ENCODE data around the gene CASP8.

The CASP8 gene

DNA sequence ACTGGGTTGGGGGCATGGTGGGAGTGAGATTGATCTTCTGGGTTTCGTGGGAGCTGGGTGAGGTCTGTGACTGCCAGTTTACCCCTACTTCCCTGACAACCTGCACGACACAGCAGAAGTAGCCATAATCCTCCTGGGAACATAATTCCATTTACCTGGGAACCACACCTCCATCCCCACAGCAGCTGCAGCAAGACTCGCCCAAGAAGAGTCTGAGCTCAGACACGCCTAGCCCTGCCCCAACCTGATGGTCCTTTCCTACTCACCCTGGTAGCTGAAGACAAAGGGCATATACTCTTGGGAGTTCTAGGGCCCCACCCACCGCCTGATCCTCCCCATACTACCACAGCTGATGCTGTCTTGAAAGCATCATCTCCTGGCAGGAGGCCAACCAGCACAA is 53.0 kb downstream of the CASP8 start:
- H3K4me1 ChIP-seq: no peaks in the 10 kb centered on the region; the same call in 1 of the 2 replicates
- DNase-seq: no peak
- H3K36me3 ChIP-seq: no peaks in the 10 kb centered on the region
- TF ChIP-seq, protein P1, sequence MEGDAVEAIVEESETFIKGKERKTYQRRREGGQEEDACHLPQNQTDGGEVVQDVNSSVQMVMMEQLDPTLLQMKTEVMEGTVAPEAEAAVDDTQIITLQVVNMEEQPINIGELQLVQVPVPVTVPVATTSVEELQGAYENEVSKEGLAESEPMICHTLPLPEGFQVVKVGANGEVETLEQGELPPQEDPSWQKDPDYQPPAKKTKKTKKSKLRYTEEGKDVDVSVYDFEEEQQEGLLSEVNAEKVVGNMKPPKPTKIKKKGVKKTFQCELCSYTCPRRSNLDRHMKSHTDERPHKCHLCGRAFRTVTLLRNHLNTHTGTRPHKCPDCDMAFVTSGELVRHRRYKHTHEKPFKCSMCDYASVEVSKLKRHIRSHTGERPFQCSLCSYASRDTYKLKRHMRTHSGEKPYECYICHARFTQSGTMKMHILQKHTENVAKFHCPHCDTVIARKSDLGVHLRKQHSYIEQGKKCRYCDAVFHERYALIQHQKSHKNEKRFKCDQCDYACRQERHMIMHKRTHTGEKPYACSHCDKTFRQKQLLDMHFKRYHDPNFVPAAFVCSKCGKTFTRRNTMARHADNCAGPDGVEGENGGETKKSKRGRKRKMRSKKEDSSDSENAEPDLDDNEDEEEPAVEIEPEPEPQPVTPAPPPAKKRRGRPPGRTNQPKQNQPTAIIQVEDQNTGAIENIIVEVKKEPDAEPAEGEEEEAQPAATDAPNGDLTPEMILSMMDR (IDR thresholded peaks at IDR 0.05; ENCODE audit: low read depth, low read length): no peak
- H3K9me3 ChIP-seq: no peaks in the 10 kb centered on the region
- H3K4me3 ChIP-seq (ENCODE audit: low read depth, low read length): no peak overlapping the region
- H3K27me3 ChIP-seq: no peaks in the 10 kb centered on the region

DNA sequence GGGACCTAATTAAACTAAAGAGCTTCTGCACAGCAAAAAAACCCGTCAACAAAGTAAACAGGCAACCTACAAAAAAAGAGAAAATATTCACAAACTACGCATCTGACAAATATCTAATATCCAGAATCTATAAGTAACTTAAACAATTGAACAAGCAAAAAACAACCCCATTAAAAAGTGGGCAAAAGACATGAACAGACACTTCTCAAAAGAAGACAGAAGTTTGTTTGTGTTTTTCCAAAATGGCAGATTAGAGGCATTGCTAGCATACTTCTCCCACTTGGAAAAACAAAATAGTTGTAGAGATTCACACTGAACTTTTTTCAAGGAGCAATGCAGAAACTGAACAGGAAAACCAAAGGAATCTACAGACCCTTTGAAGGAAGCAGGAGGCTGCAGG is 59.2 kb downstream of the CASP8 start:
- TF ChIP-seq, protein P1 (IDR thresholded peaks at IDR 0.05; ENCODE audit: low read depth, low read length): no peak
- no peak for DNase-seq

DNA sequence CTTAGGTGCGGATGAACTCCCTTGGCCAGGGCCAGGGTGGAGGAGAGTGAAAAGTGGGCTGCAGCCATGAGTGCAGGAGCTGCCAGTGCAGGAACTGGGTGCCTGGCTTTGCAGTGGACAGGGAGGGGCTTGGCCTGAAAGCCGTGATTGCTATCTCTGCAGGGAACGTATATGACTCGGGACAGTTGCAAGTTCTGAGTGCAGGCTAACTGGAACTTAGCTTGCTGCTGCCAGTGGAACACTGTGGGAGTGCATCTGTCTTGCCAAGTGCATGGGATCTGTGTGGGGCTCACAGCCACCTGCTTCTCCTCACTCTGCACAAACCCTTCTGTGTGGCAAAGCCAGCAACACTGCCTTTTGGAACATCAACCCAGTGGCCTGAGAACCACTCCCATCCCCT is 59.9 kb downstream of the CASP8 start:
- peak; percentile 43 for DNase-seq
- Histone ChIP-seq H3K36me3 (no peaks in the 10 kb centered on the region), H3K9me3 (no peaks in the 10 kb centered on the region), H3K27me3 (no peaks in the 10 kb centered on the region), H3K4me1 (no peaks in the 10 kb centered on the region), H3K4me3 (ENCODE audit: low read depth, low read length) (no peak overlapping the region)
- TF ChIP-seq, protein P1 (IDR thresholded peaks at IDR 0.05; ENCODE audit: low read depth, low read length): no peak

More for the DNA sequence above, 59.2 kb downstream of the CASP8 start:
- no peaks in the 10 kb centered on the region for H3K27me3 ChIP-seq
- no peaks in the 10 kb centered on the region for H3K4me1 ChIP-seq
- H3K4me3 ChIP-seq (ENCODE audit: low read depth, low read length): no peak overlapping the region
- no peaks in the 10 kb centered on the region for H3K36me3 ChIP-seq
- H3K9me3 ChIP-seq: no peaks in the 10 kb centered on the region

DNA sequence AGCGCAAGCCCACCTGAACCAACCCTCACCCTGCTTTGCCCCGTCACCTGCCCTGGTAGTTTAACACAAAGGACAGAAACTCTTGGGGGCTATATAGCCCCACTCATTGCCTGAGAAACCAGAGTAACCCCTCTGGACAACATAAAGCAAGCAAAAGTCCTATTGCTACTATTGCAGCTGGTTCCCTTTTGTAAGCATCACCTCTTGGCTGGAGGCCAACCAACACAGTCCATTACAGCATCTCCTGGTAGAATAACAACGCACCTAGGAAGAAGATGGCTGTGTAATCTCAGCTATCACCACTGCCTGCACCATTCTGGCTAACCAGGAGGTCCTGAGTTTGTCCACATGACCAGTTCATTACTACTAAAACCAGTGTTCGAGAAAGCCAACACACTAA is 60.4 kb downstream of the CASP8 start:
- no peaks in the 10 kb centered on the region for H3K27me3 ChIP-seq
- H3K9me3 ChIP-seq: no peaks in the 10 kb centered on the region
- H3K4me1 ChIP-seq: no peaks in the 10 kb centered on the region
- H3K4me3 ChIP-seq (ENCODE audit: low read depth, low read length): no peak overlapping the region
- TF ChIP-seq, protein P1 (IDR thresholded peaks at IDR 0.05; ENCODE audit: low read depth, low read length): no peak
- no peaks in the 10 kb centered on the region for H3K36me3 ChIP-seq
- peak; percentile 42 for DNase-seq

DNA sequence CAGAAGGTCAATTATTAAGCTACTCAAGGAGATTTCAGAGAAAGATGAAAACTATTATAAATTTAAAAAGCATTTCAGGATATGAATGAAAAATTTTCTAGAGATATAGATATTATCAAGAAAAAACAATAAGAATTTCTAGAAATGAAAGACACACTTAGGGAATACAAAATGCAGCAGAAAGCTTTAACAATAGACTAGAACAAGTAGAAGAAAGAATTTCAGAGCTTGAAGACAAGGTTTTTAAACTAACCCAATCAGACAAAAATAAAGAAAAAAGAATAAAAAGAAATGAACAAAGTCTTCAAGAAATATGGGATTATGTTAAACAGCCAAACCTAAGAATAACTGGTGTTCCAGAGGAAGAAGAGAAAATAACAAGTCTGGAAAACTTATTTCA is 62.4 kb downstream of the CASP8 start:
- no peaks in the 10 kb centered on the region for H3K36me3 ChIP-seq
- no peak overlapping the region for H3K4me3 ChIP-seq (ENCODE audit: low read depth, low read length)
- no peaks in the 10 kb centered on the region for H3K9me3 ChIP-seq
- TF ChIP-seq, protein P1 (IDR thresholded peaks at IDR 0.05; ENCODE audit: low read depth, low read length): no peak
- no peaks in the 10 kb centered on the region for H3K27me3 ChIP-seq
- DNase-seq: no peak
- H3K4me1 ChIP-seq: no peaks in the 10 kb centered on the region

DNA sequence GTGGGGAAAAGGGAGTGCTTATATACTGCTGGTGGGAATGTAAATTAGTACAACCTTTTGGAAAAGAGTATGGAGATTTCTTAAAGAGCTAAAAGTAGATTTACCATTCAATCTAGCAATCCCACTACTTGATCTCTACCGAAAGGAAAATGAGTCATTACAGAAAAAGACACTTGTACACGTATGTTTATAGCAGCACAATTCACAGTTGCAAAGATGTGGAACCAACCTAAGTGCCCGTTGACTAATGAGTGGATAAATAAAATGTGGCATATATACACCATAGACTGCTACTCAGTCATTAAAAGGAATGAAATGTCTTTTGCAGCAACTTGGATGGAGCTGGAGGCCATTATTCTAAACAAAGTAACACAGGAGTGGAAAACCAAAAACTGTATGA is 67.3 kb downstream of the CASP8 start:
- Histone ChIP-seq H3K4me3 (ENCODE audit: low read depth, low read length) (no peak overlapping the region), H3K36me3 (no peaks in the 10 kb centered on the region), H3K9me3 (no peaks in the 10 kb centered on the region), H3K4me1 (no peaks in the 10 kb centered on the region), H3K27me3 (no peaks in the 10 kb centered on the region)
- TF ChIP-seq, protein P1 (IDR thresholded peaks at IDR 0.05; ENCODE audit: low read depth, low read length): no peak
- DNase-seq: no peak

Data from BE2C (cell line).